Measurements from ENCODE around the gene VMAC.

- TF ChIP-seq EZH2phosphoT487 (IDR thresholded peaks at IDR 0.05; ENCODE audit: insufficient read depth, low read depth), result no peak
- no peak for TF ChIP-seq EZH2 (IDR thresholded peaks at IDR 0.05; ENCODE audit: insufficient read depth, poor library complexity, severe bottlenecking)
Measured at GRCh38 chr19:5877882-5878281, 26.8 kb upstream of the VMAC start.

Data from GM23248 (cell line).